ENCODE measurements around the gene MRPS26.

Gene MRPS26

GRCh38 chr20:3077618-3078134 is 31.8 kb downstream of the MRPS26 start:
- FAIRE-seq: no peak

GRCh38 chr20:3080939-3081388 is 35.1 kb downstream of the MRPS26 start:
- FAIRE-seq: no peak

DNA sequence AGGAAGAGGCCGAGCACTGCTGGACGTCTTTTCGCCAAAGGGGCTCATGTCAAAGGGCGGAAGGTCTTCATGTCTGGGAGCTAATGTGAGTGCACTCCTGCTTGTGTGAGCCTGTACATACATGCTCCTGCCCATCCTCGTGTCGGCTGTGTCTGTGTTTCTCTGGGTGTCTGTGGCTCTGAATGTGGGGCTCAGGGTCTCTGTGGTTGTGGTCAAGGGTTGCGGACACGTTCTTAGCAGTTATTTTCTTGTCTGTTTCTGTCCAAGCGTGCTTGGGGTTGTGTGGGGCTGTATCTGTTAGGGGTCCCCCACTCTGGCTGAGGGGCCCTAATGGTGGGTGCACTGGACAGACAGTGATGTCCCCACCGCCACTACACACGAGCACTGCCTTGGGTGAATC is 35.8 kb downstream of the MRPS26 start:
- FAIRE-seq: no peak

GRCh38 chr20:3082306-3082951 is 36.6 kb downstream of the MRPS26 start:
- no peak for FAIRE-seq

DNA sequence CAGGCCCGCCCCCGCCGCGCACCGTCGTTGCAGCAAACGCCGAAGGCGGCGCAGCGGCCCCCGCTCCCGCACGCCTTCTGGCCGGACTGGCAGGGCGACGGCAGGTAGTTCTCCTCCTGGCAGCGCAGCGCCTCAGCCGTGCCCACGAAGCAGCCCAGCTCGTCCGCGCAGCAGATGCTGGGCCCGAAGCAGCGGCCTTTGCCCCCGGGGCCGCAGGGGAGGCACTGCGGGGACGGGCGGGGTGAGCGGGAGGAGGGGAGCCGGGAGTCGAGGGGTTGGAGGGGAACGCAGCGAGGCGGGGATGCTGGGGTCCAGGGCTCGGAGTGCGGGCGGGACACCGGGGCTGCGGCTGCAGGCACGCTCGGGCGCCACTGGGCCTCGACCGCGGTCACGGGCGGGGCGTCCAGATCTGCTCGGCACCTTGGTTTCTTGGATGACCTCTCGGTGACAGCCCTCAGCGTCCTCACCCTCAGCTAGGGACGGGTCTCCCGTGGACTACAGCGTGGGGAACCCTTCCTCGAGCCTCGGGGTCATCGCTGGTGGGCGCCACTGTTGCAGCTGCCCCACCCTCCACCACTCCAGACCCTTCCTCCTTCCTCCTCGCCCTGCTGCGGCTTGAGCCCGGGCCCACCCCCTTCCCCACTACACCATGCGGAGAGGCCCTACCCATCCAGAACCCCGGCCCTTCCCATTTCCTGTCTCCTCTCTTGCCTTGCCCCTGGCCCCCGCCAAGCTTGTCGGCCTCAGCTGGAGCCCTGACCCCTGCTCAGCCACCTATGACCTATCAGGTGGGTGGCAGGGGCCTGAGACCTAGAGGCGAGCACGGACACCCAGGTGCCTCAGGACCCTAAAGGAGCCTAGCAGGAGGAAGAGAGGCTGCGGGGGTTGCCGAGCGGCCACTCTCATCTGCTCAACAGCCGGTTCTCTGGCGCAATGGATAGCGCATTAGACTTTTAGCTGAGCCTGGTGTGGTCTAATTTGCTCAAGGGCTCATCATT is 37.4 kb downstream of the MRPS26 start:
- no peak for FAIRE-seq

DNA sequence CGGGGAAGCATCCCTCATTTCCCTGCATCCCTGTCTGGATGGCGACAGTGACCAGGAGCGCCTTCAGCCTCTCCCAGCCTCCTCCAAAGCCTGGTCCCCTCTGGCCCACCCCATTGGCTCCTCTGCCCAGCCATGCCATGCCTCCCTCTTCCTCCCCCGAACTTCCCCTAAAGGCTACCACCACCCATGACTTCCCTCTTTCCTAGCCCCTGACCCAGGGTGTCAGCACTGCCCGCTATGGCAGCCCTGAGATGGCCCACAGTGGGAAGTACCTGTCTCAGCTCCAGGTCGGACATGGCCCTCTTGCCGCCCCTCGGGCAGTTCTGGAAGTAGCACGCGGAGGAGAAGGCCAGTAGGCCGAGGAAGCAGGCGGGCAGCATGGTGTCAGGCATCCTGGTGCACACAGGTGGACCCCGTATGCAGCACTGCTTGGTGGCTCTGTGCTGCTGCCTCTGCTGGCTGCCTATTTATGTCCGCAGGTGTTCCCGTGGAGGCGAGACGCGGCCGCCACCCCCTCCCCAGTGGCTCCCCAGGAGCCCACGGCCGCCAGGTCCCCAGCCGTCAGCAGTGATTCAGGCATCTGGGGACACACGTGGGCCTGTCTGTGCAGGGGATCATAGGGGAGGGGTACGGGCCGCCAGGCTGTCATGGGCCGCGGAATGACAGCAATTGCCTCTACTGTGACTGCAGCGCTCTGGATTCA is 38.6 kb downstream of the MRPS26 start, which contains the start of gene AVP:
Gene AVP (minus strand): TSS at position 442 of the 703 bp plus-strand sequence. CDS start 50 bp downstream, at position 392.
- no peak for FAIRE-seq

- FAIRE-seq: no peak
These were observed 39.1 kb downstream of the MRPS26 start for GRCh38 chr20:3084986-3085360.

DNA sequence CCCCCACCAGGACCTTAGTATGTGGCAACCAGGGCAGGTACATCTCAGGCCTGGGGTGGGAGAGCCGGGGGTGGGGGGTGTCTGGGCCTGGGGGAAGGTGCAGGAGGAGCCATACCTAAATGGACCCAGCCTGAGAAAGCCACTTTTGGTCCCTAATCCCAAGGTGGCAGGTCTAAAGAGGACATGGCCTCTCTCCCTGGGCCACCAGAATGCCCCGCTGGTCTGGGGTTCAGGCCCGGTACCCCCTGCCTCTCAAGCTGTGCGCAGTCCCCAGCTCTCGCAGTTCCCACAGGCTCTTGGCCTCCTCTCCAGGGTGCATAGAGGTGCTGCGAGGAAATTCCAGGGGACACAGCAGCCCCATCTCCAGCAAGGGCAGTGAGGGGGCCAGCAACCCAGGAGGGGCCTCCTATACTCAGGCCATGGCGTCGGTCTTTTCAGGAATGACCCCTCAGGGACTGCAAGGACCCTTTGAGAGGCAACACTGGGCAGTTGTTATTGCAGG is 39.8 kb downstream of the MRPS26 start:
- no peak for FAIRE-seq

DNA sequence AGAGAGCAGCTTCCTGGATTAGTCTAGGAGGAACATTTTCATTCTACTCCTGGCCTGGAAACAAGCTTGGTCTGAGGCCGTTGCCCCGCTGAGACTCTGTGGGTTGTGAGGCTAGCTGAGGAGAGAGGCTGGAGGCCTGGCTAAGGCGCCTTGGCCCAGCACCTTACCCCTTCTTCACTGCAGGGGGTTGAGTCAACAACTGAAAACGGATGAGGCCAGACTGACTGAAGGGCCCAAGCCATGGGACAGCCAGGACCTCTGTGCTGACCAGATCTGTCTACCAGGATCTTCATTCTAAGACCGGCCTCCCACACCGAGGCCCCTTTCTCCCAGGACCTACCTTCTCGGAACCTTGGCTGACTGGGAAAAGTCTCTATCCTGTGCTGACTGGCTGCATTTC is 42.2 kb downstream of the MRPS26 start:
- no peak for FAIRE-seq

GRCh38 chr20:3090565-3090964 is 44.7 kb downstream of the MRPS26 start:
- FAIRE-seq: no peak

- no peak for FAIRE-seq
These were observed 46.9 kb downstream of the MRPS26 start for GRCh38 chr20:3092611-3093379.

DNA sequence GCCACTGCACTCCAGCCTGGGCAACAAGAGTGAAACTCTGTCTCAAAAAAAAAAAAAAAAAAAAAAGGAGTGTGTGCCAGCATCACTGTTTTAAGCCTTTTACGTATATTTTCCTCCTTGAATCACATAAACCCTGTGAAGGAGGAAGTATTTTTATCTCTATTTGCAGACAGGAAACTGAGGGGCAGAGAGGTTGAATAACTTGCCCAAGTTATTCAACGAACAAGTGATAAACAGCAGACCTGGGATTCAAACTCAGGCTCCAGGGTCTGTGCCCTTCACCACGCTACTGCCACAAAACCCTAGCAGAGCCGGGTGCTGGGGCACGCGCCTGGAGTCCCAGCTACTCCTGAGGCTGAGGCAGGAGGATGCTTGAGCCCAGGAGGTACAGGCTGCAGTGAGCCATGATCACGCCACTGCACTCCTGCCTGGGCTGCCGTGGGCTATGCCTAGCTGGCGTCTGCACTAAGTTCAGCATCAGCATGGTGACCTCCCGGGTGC is 48.1 kb downstream of the MRPS26 start:
- FAIRE-seq: no peak

GRCh38 chr20:3094848-3095629 is 49.2 kb downstream of the MRPS26 start:
- no peak for FAIRE-seq
